ENCODE measurements around the gene IRF8.

The IRF8 gene

DNA sequence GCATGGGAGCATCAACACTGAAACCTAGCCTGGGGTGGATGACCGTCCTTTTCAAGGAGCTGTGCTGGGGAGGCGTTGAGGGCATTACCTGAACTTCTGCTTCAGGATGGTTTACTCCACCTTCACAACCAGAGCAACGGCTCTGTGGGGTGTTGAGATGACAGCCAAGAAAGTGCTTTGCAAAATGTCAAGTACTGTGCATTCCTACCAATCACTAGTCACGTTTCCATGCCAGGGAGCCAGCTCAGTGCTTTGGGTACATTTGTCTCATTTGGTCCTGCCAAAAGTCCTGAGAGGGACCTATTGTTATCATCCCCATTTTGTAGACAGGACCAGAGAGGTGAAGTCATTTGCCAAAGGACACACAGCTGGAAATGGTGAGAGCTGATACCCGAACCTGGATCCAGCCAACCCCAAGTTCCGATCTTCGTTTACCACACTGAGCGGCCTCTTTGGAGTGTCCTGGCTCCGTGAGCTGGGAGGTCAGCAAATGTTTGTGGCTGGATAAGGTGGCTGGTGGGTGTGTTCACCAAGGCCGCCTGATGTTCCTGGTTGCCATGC is 61.6 kb downstream of the IRF8 start:
- DNase-seq (ENCODE audit: low read depth): no peak

DNA sequence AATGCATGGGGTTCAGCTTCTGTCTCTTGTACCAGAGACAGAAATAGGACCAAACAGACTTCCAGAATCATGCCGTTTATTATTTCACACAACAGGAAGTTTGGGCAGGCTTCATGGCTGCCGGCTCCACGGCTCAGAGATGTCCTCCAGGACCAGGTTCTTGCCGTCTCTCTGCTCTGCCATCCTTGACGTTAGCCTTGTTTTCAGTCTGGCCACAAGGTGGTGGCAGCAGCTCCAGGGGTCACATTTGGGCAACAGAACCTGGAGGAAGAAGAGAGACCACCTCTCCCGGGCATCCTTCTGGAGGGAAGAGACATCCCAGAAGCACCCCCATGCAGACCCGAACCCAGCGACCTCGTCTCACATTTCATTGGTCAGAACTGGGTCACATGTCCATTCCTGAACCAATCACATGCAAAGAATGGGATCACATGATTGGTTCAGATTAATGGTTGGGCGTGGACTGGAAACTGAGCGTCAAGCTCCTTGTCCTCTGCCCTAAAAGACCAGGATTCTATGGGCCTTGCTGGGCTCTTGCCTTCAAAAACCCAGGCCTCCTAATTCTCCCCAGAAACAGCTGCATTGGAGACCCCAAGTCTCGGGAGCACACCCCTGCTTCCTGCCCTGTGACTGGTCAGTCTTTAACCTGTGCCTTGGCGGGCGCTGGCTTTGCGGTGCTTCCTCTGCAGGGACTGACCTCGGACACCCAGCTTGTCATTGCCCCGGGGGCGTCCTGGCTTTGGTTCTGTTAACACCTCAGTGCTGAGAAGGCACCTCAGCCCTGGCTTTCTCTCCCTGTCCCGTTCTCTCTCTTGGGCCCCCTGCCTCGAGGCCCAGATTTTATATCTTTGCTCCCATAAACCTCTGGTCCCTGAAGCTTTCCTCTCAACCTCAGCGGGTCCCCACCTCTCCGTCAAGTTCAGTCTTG is 63.3 kb downstream of the IRF8 start:
- DNase-seq (ENCODE audit: low read depth): no peak

DNA sequence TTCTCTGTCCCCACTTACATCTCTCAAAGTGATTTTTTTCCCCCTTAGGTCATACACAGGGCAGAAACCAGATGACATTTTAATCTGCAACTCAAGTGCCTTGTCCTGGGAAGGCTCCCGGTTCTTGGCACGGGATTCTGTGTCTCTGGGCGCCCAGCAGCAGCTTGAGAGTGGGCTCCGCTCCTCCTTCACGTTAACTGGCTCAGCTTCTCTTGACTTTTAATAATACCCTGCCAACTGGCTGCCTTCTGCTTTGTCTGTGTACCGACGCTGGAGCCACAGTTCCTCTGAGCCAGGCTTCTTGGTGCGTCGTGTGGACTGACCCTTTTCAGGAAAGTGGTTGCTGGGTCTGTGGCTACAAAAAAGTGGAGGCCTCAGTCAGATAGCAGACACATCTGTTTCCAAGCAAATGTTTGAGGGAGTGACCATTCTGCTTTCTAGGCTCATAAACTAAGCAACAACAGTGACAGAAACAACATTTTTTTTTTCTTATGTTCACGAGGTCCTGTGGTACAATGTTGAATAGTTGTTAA is 64.9 kb downstream of the IRF8 start:
- no peak for DNase-seq (ENCODE audit: low read depth)

DNA sequence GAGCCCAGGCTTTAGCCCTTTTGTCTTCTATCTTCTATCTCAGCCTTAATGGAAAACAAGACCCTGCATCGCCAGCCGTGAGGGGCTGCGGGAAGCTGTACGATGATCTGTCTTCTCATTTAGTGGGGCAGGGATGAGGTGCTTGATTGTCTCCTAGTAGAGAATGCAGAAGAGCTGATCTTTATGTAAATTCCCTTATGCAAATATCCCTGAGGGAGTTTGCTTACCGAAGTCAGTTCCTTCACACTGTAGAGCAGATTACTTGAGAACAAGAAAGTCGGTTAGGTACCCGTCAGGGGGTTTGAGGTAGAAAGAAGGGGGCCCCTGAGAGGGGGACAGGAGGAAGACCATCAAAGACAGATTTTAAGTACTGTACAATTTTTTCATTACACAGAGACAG is 66.2 kb downstream of the IRF8 start:
- no peak for DNase-seq (ENCODE audit: low read depth)

DNA sequence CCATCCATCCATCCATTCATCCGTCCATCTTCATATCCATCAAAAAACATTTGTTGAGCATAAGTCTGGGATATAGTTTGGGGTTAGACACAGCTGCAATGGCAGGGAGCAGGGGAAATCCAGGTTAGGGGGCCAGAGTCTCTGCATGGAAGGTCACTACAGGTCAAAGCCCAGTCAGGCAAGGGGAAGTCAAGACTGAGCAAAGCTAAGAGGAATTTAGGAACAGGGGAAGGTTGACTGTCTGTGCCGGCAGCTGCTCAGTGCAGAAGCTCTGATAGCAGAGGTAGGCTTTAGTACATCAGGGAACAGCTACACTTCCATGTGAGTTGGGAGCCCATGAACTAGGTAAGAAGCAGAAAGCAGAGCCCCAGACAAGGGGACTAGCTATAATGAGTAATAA is 68.1 kb downstream of the IRF8 start:
- no peak for DNase-seq (ENCODE audit: low read depth)

DNA sequence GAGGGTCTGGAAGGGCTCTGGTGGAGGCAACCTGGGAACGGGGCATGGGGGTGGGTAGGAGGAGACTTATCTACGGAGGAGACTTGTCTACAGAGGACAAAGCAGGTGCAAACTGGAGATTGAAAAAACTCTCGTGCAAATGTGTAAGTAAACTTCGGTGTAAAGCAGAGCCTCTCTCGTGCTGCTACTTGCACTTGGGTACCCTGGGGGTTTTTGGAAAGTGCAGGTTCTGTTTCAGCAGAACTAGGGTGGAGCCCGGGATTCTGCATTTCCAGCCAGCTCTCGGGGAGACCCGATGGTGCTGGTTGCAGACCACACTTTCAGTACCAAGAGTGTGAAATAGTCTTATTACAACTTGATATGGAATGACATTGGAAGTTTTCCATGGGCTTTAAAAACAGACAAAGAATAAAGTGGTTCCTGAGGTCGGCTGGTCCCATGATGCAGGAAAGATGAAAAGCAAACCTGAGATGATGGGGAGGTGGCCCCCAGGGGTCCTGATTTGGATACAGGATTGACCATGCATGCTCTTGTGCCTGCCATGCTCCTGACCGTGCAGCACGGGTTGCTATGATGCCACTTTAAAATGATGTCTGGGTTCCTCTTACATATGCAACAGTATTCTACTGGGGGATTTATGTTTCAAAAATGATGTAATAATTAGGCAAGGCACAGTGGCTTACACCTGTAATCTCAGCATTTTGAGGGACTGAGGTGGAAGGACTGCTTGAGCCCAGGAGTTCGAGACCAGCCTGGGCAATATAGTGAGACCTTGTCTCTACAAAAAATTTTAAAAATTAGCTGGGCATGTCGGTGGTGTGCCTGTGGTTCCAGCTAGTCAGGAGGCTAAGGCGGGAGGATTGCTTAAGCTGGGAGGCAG is 69.3 kb downstream of the IRF8 start:
- no peak for DNase-seq (ENCODE audit: low read depth)

DNA sequence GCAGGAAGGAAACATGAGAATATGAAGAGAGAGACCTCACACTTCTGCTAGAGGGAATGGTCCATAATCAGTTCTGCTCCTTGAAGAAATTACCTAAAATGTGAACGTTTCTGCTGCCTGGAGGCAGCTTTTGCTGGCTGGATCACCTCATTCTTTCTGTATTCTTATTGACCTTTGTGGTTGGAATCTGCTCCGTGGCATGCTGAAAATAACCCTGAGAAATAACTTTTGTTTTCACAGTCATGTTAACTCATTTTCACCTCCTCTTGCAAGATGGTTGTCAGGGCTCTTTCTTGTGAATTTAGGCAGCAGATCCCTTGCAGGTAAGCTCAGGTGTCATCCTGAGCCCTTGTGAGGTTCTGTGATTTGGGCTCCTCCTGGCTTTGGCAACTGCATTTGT is 70.2 kb downstream of the IRF8 start:
- no peak for DNase-seq (ENCODE audit: low read depth)

DNA sequence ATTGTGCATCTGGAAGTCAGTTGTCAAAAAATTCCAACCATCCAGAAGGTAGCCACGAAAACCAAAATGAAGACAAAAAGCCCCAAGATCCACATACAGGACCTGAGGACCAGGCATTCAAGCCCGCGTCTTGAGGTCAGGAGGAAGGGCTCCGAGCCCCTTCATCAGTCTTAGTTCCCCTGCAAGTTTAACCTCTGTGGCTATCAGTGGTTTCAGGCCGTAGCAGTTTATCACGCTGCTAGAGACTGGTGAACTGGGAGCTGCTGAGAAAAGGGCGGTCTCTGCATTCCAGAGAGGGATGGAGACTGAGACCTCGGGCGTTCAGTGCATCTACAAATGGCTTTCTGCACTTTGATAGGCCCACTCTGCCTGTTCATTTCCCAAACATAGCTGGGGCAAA is 70.6 kb downstream of the IRF8 start:
- DNase-seq (ENCODE audit: low read depth): no peak

DNA sequence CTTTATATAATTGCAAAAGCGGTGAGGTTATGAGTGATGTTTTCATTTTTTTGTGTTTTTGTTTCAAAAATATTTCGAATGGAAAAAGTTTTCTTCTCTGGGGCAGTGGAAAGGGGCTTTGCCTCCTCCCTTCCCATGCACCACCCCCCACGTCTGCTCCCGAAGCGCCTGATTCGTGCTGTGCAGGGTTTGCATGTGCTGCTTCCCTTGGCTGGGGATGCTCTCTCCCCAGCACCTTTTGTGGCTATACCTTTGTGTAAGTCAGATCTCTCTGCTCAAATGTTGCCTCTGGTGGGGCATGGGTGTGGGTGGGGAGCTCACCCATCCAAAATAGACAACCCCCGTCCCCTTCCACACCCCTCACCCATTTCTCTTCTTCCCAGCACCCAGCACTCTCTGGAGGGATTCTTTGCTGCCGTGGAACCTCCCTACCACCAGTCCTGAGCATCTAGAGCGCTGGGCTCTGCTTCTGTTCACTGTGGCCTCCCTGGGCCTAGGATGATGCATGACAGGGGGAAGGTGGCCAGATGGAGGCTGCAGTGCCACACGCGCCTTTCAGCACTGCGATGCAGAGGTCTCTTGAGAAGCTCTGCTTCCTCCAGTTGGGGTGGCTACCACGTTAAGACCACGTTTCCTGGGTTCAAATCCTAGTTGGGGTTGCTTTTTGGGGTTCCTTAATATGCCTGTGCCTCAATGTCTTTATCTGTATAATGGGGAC is 71.2 kb downstream of the IRF8 start:
- DNase-seq (ENCODE audit: low read depth): no peak

DNA sequence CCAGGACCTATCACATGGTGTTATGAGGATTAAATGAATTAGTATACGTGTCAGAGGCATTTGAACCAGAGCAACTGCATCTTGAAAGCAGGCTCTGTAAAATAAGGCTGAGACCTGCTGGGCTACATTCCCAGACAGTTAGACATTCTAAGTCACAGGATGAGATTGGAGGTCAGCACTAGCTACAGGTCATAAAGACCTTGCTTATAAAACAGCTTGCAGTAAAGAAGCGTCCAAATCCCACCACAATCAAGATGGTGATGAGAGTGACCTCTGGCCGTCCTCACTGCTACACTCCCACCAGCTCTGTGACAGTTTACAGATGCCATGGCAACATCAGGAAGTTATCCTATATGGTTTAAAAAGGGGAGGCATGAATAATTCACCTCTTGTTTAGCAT is 71.8 kb downstream of the IRF8 start:
- no peak for DNase-seq (ENCODE audit: low read depth)

Data from HS-27A (cell line).